Measurements from ENCODE around the gene SOS1. TPM values are rescaled to one million over a fixed set of nuclear protein-coding genes. Genes with fewer than 3 reads are reported as not detected.

SOS1 gene
- total and polyA plus RNA-seq, 2 experiments from 2014 or later, result 15.3 to 31.6 TPM

DNA sequence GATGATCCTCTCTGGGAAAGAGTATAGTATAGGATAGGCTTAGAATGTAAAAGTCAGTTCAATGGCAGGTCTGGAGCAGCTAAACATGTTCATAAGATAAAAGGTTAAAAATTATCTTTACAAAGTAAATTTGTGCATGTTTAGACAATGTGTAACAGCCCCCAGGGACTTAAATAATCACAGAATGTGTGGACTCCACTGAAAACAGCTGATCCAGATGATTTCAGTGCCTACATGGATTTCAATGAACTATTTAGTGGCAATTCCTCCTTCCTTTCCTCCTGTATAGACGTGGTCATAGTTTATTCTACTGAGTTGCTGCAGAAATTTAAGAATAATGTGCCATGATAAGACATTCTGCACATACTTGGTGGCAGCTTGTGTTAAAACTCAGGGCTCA is 188.3 kb downstream of the SOS1 start:
- peaks cover 11% of the 10 kb centered on the region for H3K4me1 ChIP-seq (ENCODE audit: low read depth)
- H3K9me3 ChIP-seq (ENCODE audit: low read depth), result no peaks in the 10 kb centered on the region
- DNase-seq (ENCODE audit: low read depth in 1 of 2, low spot score in 1 of 2), result no peak

More for the DNA sequence above, 188.3 kb downstream of the SOS1 start:
- TF ChIP-seq, protein P1, sequence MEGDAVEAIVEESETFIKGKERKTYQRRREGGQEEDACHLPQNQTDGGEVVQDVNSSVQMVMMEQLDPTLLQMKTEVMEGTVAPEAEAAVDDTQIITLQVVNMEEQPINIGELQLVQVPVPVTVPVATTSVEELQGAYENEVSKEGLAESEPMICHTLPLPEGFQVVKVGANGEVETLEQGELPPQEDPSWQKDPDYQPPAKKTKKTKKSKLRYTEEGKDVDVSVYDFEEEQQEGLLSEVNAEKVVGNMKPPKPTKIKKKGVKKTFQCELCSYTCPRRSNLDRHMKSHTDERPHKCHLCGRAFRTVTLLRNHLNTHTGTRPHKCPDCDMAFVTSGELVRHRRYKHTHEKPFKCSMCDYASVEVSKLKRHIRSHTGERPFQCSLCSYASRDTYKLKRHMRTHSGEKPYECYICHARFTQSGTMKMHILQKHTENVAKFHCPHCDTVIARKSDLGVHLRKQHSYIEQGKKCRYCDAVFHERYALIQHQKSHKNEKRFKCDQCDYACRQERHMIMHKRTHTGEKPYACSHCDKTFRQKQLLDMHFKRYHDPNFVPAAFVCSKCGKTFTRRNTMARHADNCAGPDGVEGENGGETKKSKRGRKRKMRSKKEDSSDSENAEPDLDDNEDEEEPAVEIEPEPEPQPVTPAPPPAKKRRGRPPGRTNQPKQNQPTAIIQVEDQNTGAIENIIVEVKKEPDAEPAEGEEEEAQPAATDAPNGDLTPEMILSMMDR (IDR thresholded peaks at IDR 0.05; ENCODE audit: low read depth, low read length), result no peak
- no peaks in the 10 kb centered on the region for H3K27me3 ChIP-seq
- no peak overlapping the region for H3K4me3 ChIP-seq
- H3K36me3 ChIP-seq, result no peaks in the 10 kb centered on the region
- H3K27ac ChIP-seq, result peak overlapping the region; percentile 4

Other genes with a start within 250 kb of the SOS1 start
- 13.3 and 23.0 TPM in 2 replicates for gene DHX57, start 245.1 kb downstream of the SOS1 start, total RNA-seq
- gene DHX57, start 245.1 kb downstream of the SOS1 start, polyA plus RNA-seq, result 14.7 and 18.1 TPM in 2 replicates
- 17.8 and 21.1 TPM in 2 replicates for gene MORN2, start 245.1 kb downstream of the SOS1 start, total RNA-seq
- 49.3 and 53.1 TPM in 2 replicates for gene MORN2, start 245.1 kb downstream of the SOS1 start, polyA plus RNA-seq
- 0.67 and 1.0 TPM in 2 replicates for gene ARHGEF33, start 231.2 kb downstream of the SOS1 start, total RNA-seq
- 1.00 and 1.0 TPM in 2 replicates for gene ARHGEF33, start 231.2 kb downstream of the SOS1 start, polyA plus RNA-seq
- 0.66 TPM in 1 of 2 replicates, not detected in the other for gene CDKL4, start 122.9 kb upstream of the SOS1 start, total RNA-seq
- gene CDKL4, start 122.9 kb upstream of the SOS1 start, polyA plus RNA-seq, result not detected in 2 replicates

Measured in cardiac muscle cell (in vitro differentiated cells and primary cell).